ENCODE measurements around the gene CAPZA2. TPM values are rescaled to one million over a fixed set of nuclear protein-coding genes. Genes with fewer than 3 reads are reported as not detected.
A peak's percentile ranks its signal among the peaks of the same experiment; 100 is the strongest.
"Not testable (repeated sequence)": the region's sequence is repeated elsewhere in the genome, so short reads cannot be mapped to it uniquely, and the experiment has no call there.

CAPZA2 gene
- total RNA-seq, 1 experiment from 2014 or later = 188 TPM

DNA sequence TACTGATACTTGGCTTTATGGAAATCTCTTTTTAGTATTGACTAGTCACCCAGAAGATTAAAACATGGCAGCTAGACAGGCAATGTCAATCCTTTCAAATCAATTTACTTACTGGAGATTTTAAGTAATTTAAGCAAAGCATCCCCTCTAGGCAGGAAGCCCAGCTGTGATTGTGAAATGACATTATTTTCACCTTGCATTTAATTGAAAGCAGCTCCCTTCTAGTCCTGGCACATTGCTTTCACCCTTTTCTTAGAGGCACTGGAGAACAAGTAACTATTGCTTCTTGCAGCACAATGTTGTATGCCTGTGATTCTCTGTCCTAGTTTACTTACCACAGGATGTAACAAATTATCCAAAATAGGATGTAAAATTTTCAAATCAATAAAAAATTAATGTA, 104.2 kb downstream of the CAPZA2 start:
- peaks cover 17% of the 10 kb centered on the region for H3K4me1 ChIP-seq
- H3K27ac ChIP-seq = no peak overlapping the region
- H3K4me3 ChIP-seq = no peak overlapping the region
- no peaks in the 10 kb centered on the region for H3K9me3 ChIP-seq (replicated peaks)
- peaks cover 3% of the 10 kb centered on the region for H3K36me3 ChIP-seq
- H3K27me3 ChIP-seq = no peaks in the 10 kb centered on the region
- no peak for DNase-seq

DNA sequence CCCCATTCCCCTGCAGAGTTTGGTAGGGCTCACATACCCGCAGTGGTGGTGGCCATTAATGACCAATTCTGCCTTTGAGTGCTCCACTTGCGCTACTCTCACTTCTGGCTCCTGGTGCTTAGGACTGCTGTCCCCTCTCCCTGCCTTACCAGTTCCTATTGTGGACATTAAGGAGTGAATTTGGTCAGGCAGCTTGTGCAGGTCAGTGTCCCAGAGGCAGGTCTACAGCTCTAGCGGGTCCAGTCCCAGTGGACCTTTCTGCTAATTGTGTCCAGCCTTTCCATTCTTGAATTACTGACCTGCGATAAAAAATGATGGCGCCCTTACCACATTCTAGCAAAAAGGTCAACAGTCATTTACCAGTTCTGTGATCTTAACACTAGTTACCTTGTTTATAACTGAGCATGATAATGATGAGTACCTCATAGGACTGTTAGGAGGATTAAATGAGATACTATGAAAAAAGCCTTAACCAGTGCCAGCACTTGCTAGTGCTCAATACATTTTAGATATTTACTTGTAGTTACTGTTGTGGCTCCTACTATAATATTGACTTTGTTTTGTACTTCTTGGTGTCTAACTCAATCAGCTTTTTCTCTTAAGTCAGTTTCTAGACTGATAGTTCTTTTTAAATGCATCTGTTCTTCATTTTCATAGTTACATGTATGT, 105.0 kb downstream of the CAPZA2 start:
- Histone ChIP-seq H3K27ac (no peak overlapping the region), H3K36me3 (peaks cover 1% of the 10 kb centered on the region), H3K4me3 (no peak overlapping the region), H3K27me3 (no peaks in the 10 kb centered on the region), H3K9me3 (replicated peaks) (no peaks in the 10 kb centered on the region), H3K4me1 (peaks cover 17% of the 10 kb centered on the region)
- no peak for DNase-seq

DNA sequence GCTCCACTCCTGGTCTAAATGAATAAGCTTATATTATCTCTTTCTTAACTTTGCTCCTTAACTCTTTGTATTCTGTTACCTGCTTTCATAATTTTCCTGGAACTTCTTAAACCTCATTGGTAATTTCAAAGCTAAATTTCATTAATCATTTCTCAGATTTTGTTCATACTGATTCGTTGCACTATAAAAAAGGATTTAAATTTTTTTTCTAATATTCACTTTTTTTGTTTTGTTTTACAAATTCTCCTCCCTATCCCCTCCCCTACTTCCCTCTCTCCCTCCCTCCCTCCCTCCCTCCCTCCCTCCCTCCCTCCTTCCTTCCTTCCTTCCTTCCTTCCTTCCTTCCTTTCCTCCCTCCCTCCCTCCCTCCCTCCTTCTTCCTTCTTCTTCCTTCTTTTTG, 105.6 kb downstream of the CAPZA2 start:
- peaks cover 17% of the 10 kb centered on the region for H3K4me1 ChIP-seq
- no peak for DNase-seq
- no peak overlapping the region for H3K27ac ChIP-seq
- H3K36me3 ChIP-seq = no peaks in the 10 kb centered on the region; the same call in 1 of the 2 replicates
- no peak overlapping the region for H3K4me3 ChIP-seq
- H3K9me3 ChIP-seq (replicated peaks) = no peaks in the 10 kb centered on the region
- no peaks in the 10 kb centered on the region for H3K27me3 ChIP-seq

DNA sequence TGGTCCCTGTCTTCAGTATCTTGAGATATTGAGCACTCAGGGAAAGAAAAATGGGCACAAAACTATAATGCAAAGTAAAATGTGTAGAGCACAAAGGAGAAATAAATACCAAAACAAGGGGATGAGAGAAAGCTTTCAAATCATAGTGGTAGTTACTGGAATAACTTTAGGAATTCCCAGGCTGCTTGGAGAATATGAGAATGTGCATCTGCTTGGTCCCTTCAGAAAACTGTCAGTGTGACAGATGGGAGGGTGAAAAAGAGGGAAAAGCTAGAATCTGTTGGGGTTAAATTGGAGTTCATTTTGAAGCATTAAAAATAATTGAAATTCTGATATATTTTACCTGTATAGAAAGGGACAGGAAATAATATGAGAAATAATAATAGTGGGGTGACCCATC, 106.2 kb downstream of the CAPZA2 start:
- Histone ChIP-seq H3K4me3 (no peak overlapping the region), H3K27me3 (no peaks in the 10 kb centered on the region), H3K9me3 (replicated peaks) (no peaks in the 10 kb centered on the region), H3K36me3 (peaks cover 1% of the 10 kb centered on the region), H3K27ac (peak overlapping the region; percentile 40), H3K4me1 (peaks cover 17% of the 10 kb centered on the region)
- peak; percentile 45 to 78 for DNase-seq

DNA sequence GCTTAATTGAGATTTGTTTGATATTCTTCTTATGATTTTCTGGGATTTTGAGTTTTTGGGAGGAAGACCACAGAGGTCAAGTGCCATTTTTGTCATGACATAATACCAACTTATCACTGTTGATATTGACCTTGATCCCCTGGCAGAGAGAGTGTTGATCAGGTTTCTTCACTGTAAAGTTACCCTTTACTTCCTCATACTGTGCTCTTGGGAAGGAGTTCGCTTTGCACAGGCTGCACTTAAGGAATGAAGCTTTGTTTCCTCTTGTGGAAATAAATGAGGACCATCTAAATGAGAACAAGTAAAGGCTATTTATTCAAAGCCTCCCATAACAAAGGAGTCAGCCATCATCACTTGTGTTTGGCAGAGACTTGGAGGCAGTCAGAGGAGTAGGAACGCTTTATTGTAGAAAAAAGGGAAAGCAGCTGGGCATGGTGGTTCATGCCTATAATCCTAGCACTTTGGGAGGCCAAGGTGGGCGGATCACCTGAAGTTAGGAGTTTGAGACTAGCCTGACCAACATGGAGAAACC, 107.0 kb downstream of the CAPZA2 start:
- H3K27me3 ChIP-seq = no peaks in the 10 kb centered on the region
- H3K4me3 ChIP-seq = no peak overlapping the region
- H3K9me3 ChIP-seq (replicated peaks) = no peaks in the 10 kb centered on the region
- no peak for DNase-seq
- peaks cover 17% of the 10 kb centered on the region for H3K4me1 ChIP-seq
- H3K27ac ChIP-seq = no peak overlapping the region; the same call in 1 of the 2 replicates
- peaks cover 3% of the 10 kb centered on the region for H3K36me3 ChIP-seq

DNA sequence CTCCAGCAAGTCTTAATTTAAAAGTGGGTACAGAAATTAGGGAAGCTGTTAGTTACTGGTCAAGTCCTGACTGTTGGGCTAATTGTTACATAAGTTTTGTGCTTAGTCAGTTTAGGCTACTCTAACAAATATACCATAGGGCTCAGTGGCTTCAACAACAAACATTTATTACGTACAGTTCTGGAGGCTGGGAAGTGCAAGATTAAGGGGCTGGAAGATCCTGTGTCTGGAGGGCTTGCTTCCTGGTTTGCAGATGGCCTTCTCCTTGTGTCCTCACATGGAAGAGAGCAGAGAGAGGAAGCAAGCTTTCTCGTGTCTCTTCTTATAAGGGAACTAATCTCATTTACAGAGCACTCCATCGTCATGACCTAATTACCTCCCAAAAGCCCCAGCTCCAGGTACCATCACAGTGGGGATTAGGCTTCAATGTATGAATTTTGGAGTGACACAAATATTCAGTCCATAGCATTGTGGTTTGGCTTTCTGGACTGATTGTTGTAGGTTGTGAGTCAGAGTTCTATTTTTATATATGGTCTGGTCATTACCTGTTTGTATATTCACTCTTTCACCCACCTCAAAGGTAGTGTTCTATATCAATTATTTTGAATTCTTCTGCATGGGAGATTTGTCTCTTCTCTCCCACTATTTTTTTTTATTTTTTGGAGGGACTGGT, 108.0 kb downstream of the CAPZA2 start:
- Histone ChIP-seq H3K36me3 (peaks cover 5% of the 10 kb centered on the region), H3K9me3 (replicated peaks) (no peaks in the 10 kb centered on the region), H3K27ac (no peak overlapping the region), H3K4me1 (peaks cover 17% of the 10 kb centered on the region), H3K27me3 (no peaks in the 10 kb centered on the region), H3K4me3 (no peak overlapping the region)
- no peak for DNase-seq

DNA sequence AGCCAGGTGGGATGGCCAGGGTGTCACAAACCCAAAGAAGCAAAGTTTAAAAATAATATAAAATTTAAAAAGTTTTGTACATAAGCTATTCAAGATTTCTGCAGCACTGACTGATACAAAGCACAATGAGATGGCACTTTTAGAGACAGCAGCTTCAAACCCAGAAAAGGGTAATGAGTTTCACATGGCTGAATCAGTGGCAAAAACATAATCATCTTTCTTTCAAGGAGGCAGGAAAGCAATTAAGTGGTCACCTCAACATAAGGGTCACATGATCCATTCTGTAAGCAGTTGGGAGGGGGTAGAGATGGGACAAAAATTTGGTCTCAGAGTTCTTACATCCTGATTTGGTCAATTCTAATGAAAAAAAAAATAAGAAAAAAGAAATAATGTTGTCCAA, 108.8 kb downstream of the CAPZA2 start:
- not testable (repeated sequence) for DNase-seq; H3K27ac ChIP-seq; H3K9me3 ChIP-seq (replicated peaks); H3K4me3 ChIP-seq; H3K27me3 ChIP-seq; H3K36me3 ChIP-seq
- H3K4me1 ChIP-seq = peaks cover 17% of the 10 kb centered on the region

Other genes starting within 250 kb of the CAPZA2 start
- gene MET, start 190.4 kb upstream of the CAPZA2 start, total RNA-seq (2014; rRNA removed; shearing (Covaris generic)) = 121 and 129 TPM in 2 replicates
- gene ST7, start 90.9 kb downstream of the CAPZA2 start, total RNA-seq (2014; rRNA removed; shearing (Covaris generic)) = 35.7 and 42.1 TPM in 2 replicates

All from SJCRH30 (cell line).